GM23338 (cell line): ENCODE measurements around the gene SPX. TPM values are rescaled to one million over a fixed set of nuclear protein-coding genes. Genes with fewer than 3 reads are reported as not detected.

Experiments used
- ATAC-seq: fragments of 200-7000 bp; cut with Tn5 transposase; 3 replicates; pipeline ENCODE4 v1.9.1; 2020
- DNase-seq: peaks from one replicate; pipeline ENCODE4 v3.0.0-alpha.2; 2015; ENCODE audit warnings: low spot score
- H2AFZ ChIP-seq: fragments of 200-600 bp; sonication (generic); 2 replicates; pipeline ENCODE4 v1.8.0; 2016; ENCODE audit warnings: antibody characterized with exemption, mild to moderate bottlenecking, moderate library complexity
- H3F3A ChIP-seq: fragments of 200-600 bp; sonication (generic); replicated peaks from 2 replicates; pipeline ENCODE4 v1.8.0; 2017; ENCODE audit warnings: antibody characterized with exemption, mixed run types, low read depth
- H3K27ac ChIP-seq: fragments of 200-600 bp; sonication (generic); 2 replicates; pipeline ENCODE4 v1.6.1; 2016; ENCODE audit warnings: low read depth
- H3K27me3 ChIP-seq: fragments of 200-600 bp; sonication (generic); 2 replicates; pipeline ENCODE4 v1.8.0; 2016; ENCODE audit warnings: mild to moderate bottlenecking, mixed run types, moderate library complexity; ENCODE audit not compliant: insufficient read depth
- H3K36me3 ChIP-seq: fragments of 200-600 bp; sonication (generic); 2 replicates; pipeline ENCODE4 v1.8.0; 2016; ENCODE audit warnings: mild to moderate bottlenecking; ENCODE audit not compliant: insufficient read depth
- H3K4me1 ChIP-seq: fragments of 200-600 bp; sonication (generic); 2 replicates; pipeline ENCODE4 v1.8.0; 2016; ENCODE audit warnings: mild to moderate bottlenecking, moderate library complexity; ENCODE audit not compliant: insufficient read depth
- H3K4me2 ChIP-seq: fragments of 200-600 bp; sonication (generic); 2 replicates; pipeline ENCODE4 v1.7.1; 2017; ENCODE audit warnings: mixed run types
- H3K4me3 ChIP-seq: fragments of 200-600 bp; sonication (generic); 2 replicates; pipeline ENCODE4 v1.6.1; 2016; ENCODE audit warnings: mixed run types
- H3K79me2 ChIP-seq: fragments of 200-600 bp; sonication (generic); replicated peaks from 2 replicates; pipeline ENCODE4 v1.8.0; 2017; ENCODE audit warnings: mild to moderate bottlenecking; ENCODE audit not compliant: insufficient read depth
- H3K9me2 ChIP-seq: fragments of 200-600 bp; sonication (generic); 2 replicates; pipeline ENCODE4 v1.8.0; 2017; ENCODE audit not compliant: insufficient read depth
- H4K20me1 ChIP-seq: fragments of 200-600 bp; sonication (generic); replicated peaks from 2 replicates; pipeline ENCODE4 v1.8.0; 2017; ENCODE audit warnings: mild to moderate bottlenecking; ENCODE audit not compliant: insufficient read depth
- H3K27ac Mint-ChIP-seq: 2 replicates; pipeline ENCODE4 v1.8.0; 2020; ENCODE audit warnings: inconsistent platforms, mild to moderate bottlenecking, moderate library complexity, mixed read lengths
- H3K27me3 Mint-ChIP-seq: 3 replicates; pipeline ENCODE4 v1.8.0; 2022; ENCODE audit warnings: low read depth, mild to moderate bottlenecking, moderate library complexity, mixed read lengths, inconsistent platforms; ENCODE audit not compliant: insufficient read depth, poor library complexity
- H3K36me3 Mint-ChIP-seq: 3 replicates; pipeline ENCODE4 v1.8.0; 2021; ENCODE audit warnings: low read depth, mild to moderate bottlenecking, inconsistent platforms, moderate library complexity, mixed read lengths
- H3K4me1 Mint-ChIP-seq: 3 replicates; pipeline ENCODE4 v1.8.0; 2020; ENCODE audit warnings: mild to moderate bottlenecking, inconsistent platforms, mixed read lengths
- H3K4me3 Mint-ChIP-seq: 3 replicates; pipeline ENCODE4 v1.8.0; 2021; ENCODE audit warnings: moderate library complexity, mild to moderate bottlenecking, inconsistent platforms, mixed read lengths
- H3K9me3 Mint-ChIP-seq: 3 replicates; pipeline ENCODE4 v1.8.0; 2020; ENCODE audit warnings: moderate library complexity, mild to moderate bottlenecking, inconsistent platforms, mixed read lengths
- CREB1 ChIP-seq: fragments of 250-450 bp; sonication (Bioruptor Pico); IDR thresholded peaks from 2 replicates; pipeline ENCODE4 v1.5.0; 2020; ENCODE audit warnings: low read depth, mild to moderate bottlenecking, moderate library complexity
- EZH2 ChIP-seq: fragments of 200-600 bp; sonication (generic); IDR thresholded peaks from one replicate; pipeline ENCODE4 v1.8.0; 2017; ENCODE audit warnings: antibody characterized with exemption, mild to moderate bottlenecking, low read depth; ENCODE audit not compliant: unreplicated experiment
- EZH2phosphoT487 ChIP-seq: fragments of 200-600 bp; sonication (generic); IDR thresholded peaks from one replicate; pipeline ENCODE4 v1.8.1; 2018; ENCODE audit warnings: antibody characterized with exemption; ENCODE audit not compliant: unreplicated experiment
- JUNB ChIP-seq: IDR thresholded peaks from one replicate; pipeline ENCODE4 v1.6.1; 2016; ENCODE audit warnings: antibody characterized with exemption; ENCODE audit not compliant: unreplicated experiment
- NANOG ChIP-seq: IDR thresholded peaks from 2 replicates; pipeline ENCODE4 v1.6.1; 2016; ENCODE audit warnings: antibody characterized with exemption, borderline replicate concordance
- POLR2AphosphoS5 ChIP-seq: IDR thresholded peaks from 2 replicates; pipeline ENCODE4 v1.6.1; 2016; ENCODE audit warnings: antibody characterized with exemption, low read depth
- REST ChIP-seq: IDR thresholded peaks from one replicate; pipeline ENCODE4 v1.6.1; 2018; ENCODE audit warnings: antibody characterized with exemption; ENCODE audit not compliant: unreplicated experiment
- STAT1 ChIP-seq: IDR thresholded peaks from one replicate; pipeline ENCODE4 v1.6.1; 2016; ENCODE audit warnings: antibody characterized with exemption; ENCODE audit not compliant: unreplicated experiment
- ZNF114 ChIP-seq: fragments of 250-450 bp; sonication (Bioruptor Pico); IDR thresholded peaks from 2 replicates; pipeline ENCODE4 v1.5.0; 2020; ENCODE audit warnings: mild to moderate bottlenecking, moderate library complexity
- ZNF331 ChIP-seq: fragments of 250-450 bp; sonication (Bioruptor Pico); IDR thresholded peaks from 2 replicates; pipeline ENCODE4 v1.5.0; 2020; ENCODE audit warnings: low read depth, mild to moderate bottlenecking, moderate library complexity
- ZNF462 ChIP-seq: fragments of 250-450 bp; sonication (Bioruptor Pico); IDR thresholded peaks from 2 replicates; pipeline ENCODE4 v1.5.0; 2020; ENCODE audit warnings: mild to moderate bottlenecking, moderate library complexity
- polyA plus RNA-seq: library from polyadenylated mRNA; unstranded; fragments of >200 nt; fragmentation: Nextera tagmentation; extraction: Ambion mirVana; gene quantifications from 2 replicates; pipeline ENCODE4 v1.2.1, GENCODE V29; 2016
- total RNA-seq: library from RNA; depleted of rRNA; stranded (reverse); fragments of >200 nt; shearing (Covaris generic); gene quantifications from 2 replicates; pipeline ENCODE4 v1.2.3, GENCODE V29; 2014
- TF ChIP-seq, protein P1 (sequence below), 2 experiments: fragments of 200-600 bp in 1 of 2; sonication (generic) in 1 of 2; conservative IDR thresholded peaks; 2 replicates each; pipeline versions ENCODE4 v1.5.1 to v1.6.1; 2016 to 2017; ENCODE audit warnings: antibody characterized with exemption in 2 of 2, low read depth in 2 of 2, mild to moderate bottlenecking in 2 of 2, moderate library complexity in 1 of 2
- TF ChIP-seq, protein P2 (sequence below): IDR thresholded peaks from 2 replicates; pipeline ENCODE4 v1.6.1; 2016; ENCODE audit warnings: antibody characterized with exemption

SPX gene
- total and polyA plus RNA-seq, 2 experiments from 2014 or later = 1.3 TPM

GRCh38 chr12:21542403-21542802, 16.3 kb downstream of the SPX start:
- no peaks in the 10 kb centered on the region for H3F3A ChIP-seq
- H2AFZ ChIP-seq = no peak overlapping the region
- no peak for ATAC-seq
- Mint-ChIP-seq H3K27me3 (no peaks in the 10 kb centered on the region), H3K9me3 (no peaks in the 10 kb centered on the region), H3K27ac (no peak overlapping the region), H3K4me3 (no peak overlapping the region), H3K4me1 (no peaks in the 10 kb centered on the region; the same call in 2 of the 3 replicates), H3K36me3 (no peaks in the 10 kb centered on the region)
- H3K9me2 ChIP-seq = no peaks in the 10 kb centered on the region
- no peaks in the 10 kb centered on the region for H3K27me3 ChIP-seq
- no peaks in the 10 kb centered on the region for H3K36me3 ChIP-seq
- no peak overlapping the region for H3K4me2 ChIP-seq
- no peak for TF ChIP-seq STAT1
- TF ChIP-seq NANOG = no peak
- TF ChIP-seq ZNF331 (CRISPR knock-in tag) = no peak
- TF ChIP-seq, protein P1, sequence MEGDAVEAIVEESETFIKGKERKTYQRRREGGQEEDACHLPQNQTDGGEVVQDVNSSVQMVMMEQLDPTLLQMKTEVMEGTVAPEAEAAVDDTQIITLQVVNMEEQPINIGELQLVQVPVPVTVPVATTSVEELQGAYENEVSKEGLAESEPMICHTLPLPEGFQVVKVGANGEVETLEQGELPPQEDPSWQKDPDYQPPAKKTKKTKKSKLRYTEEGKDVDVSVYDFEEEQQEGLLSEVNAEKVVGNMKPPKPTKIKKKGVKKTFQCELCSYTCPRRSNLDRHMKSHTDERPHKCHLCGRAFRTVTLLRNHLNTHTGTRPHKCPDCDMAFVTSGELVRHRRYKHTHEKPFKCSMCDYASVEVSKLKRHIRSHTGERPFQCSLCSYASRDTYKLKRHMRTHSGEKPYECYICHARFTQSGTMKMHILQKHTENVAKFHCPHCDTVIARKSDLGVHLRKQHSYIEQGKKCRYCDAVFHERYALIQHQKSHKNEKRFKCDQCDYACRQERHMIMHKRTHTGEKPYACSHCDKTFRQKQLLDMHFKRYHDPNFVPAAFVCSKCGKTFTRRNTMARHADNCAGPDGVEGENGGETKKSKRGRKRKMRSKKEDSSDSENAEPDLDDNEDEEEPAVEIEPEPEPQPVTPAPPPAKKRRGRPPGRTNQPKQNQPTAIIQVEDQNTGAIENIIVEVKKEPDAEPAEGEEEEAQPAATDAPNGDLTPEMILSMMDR (conservative IDR thresholded peaks at IDR 0.05; ENCODE audit: low read depth in 2 of 2) = no peak
- no peak for TF ChIP-seq JUNB
- TF ChIP-seq, protein P2, sequence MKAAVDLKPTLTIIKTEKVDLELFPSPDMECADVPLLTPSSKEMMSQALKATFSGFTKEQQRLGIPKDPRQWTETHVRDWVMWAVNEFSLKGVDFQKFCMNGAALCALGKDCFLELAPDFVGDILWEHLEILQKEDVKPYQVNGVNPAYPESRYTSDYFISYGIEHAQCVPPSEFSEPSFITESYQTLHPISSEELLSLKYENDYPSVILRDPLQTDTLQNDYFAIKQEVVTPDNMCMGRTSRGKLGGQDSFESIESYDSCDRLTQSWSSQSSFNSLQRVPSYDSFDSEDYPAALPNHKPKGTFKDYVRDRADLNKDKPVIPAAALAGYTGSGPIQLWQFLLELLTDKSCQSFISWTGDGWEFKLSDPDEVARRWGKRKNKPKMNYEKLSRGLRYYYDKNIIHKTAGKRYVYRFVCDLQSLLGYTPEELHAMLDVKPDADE = no peak
- no peak for TF ChIP-seq EZH2
- TF ChIP-seq CREB1 = no peak
- no peak for TF ChIP-seq REST
- no peak for TF ChIP-seq ZNF462 (CRISPR knock-in tag)
- no peak for TF ChIP-seq POLR2AphosphoS5
- TF ChIP-seq ZNF114 (CRISPR knock-in tag) = no peak
- no peak for TF ChIP-seq EZH2phosphoT487
- no peaks in the 10 kb centered on the region for H3K4me1 ChIP-seq
- DNase-seq = no peak
- H4K20me1 ChIP-seq = no peaks in the 10 kb centered on the region
- H3K27ac ChIP-seq = no peak overlapping the region
- no peaks in the 10 kb centered on the region for H3K79me2 ChIP-seq
- H3K4me3 ChIP-seq = no peak overlapping the region
